SK-N-MC (cell line): ENCODE data around the gene TRIM71.
"Not testable (repeated sequence)": the region's sequence is repeated elsewhere in the genome, so short reads cannot be mapped to it uniquely, and the experiment has no call there.

Experiments
- DNase-seq: peaks from one replicate; pipeline ENCODE4 v3.0.0-alpha.2; 2011; ENCODE audit warnings: low read depth, low spot score
- H3K27ac ChIP-seq: fragments of 200-600 bp; sonication (generic); 2 replicates; pipeline ENCODE4 v1.5.1; 2016; ENCODE audit warnings: mixed run types
- H3K36me3 ChIP-seq: fragments of 200-600 bp; sonication (generic); 2 replicates; pipeline ENCODE4 v1.6.1; 2017; ENCODE audit warnings: antibody characterized with exemption, low read length, mixed read lengths; ENCODE audit not compliant: insufficient read depth
- H3K4me3 ChIP-seq: fragments of 200-600 bp; sonication (generic); 2 replicates; pipeline ENCODE4 v1.5.1; 2016
- H3K9ac ChIP-seq: fragments of 200-600 bp; sonication (generic); 2 replicates; pipeline ENCODE4 v1.8.0; 2017; ENCODE audit warnings: mixed run types, mixed read lengths; ENCODE audit not compliant: insufficient read length
- H3K9me3 ChIP-seq: fragments of 200-600 bp; sonication (generic); 2 replicates; pipeline ENCODE4 v1.6.1; 2017; ENCODE audit warnings: low read depth, mild to moderate bottlenecking, antibody characterized with exemption, low read length, moderate library complexity, mixed read lengths
- EZH2 ChIP-seq: fragments of 200-600 bp; sonication (generic); IDR thresholded peaks from one replicate; pipeline ENCODE4 v1.6.1; 2017; ENCODE audit warnings: antibody characterized with exemption
- FOXP2 ChIP-seq: optimal IDR thresholded peaks from 2 replicates; pipeline ENCODE3; 2011; ENCODE audit warnings: mild to moderate bottlenecking, moderate library complexity; ENCODE audit not compliant: insufficient read depth; ENCODE audit errors: extremely low read length, control extremely low read depth
- POLR2AphosphoS5 ChIP-seq: IDR thresholded peaks from 2 replicates; pipeline ENCODE4 v1.6.1; 2012; ENCODE audit warnings: mild to moderate bottlenecking, low read depth, low read length, borderline replicate concordance

The TRIM71 gene

GRCh38 chr3:32842987-32843386 lies 25.2 kb downstream of the TRIM71 start:
- Histone ChIP-seq H3K9ac (no peak overlapping the region), H3K27ac (peak overlapping the region; percentile 94), H3K9me3 (no peaks in the 10 kb centered on the region), H3K36me3 (no peaks in the 10 kb centered on the region), H3K4me3 (peak overlapping the region; percentile 66)
- no peak for DNase-seq
- TF ChIP-seq FOXP2 (no peak), EZH2 (no peak), POLR2AphosphoS5 (no peak)

- peak; percentile 56 for DNase-seq
- peak overlapping the region; percentile 94 for H3K27ac ChIP-seq
- H3K4me3 ChIP-seq: peak overlapping the region; percentile 66
Measured at GRCh38 chr3:32843510-32844321, 25.9 kb downstream of the TRIM71 start.

GRCh38 chr3:32844322-32844654 lies 26.5 kb downstream of the TRIM71 start:
- Histone ChIP-seq H3K4me3 (peak overlapping the region; percentile 66), H3K27ac (peak overlapping the region; percentile 94), H3K36me3 (no peaks in the 10 kb centered on the region), H3K9ac (no peak overlapping the region), H3K9me3 (no peaks in the 10 kb centered on the region)
- DNase-seq: no peak
- no peak for TF ChIP-seq FOXP2
- 0 out of 2 replicates have a peak, but pooled peaks have one; percentile 29 for TF ChIP-seq POLR2AphosphoS5

More at GRCh38 chr3:32843510-32844321, 25.9 kb downstream of the TRIM71 start:
- H3K9ac ChIP-seq: peak overlapping the region; percentile 37
- H3K36me3 ChIP-seq: no peaks in the 10 kb centered on the region
- no peaks in the 10 kb centered on the region for H3K9me3 ChIP-seq
- TF ChIP-seq EZH2: no peak
- no peak for TF ChIP-seq FOXP2
- no peak; the same call in 1 of the 2 replicates for TF ChIP-seq POLR2AphosphoS5

- Histone ChIP-seq H3K9ac (no peak overlapping the region), H3K4me3 (no peak overlapping the region; the same call in 1 of the 2 replicates), H3K27ac (peak overlapping the region; percentile 94; the same call in 1 of the 2 replicates), H3K36me3 (no peaks in the 10 kb centered on the region), H3K9me3 (no peaks in the 10 kb centered on the region)
- TF ChIP-seq POLR2AphosphoS5: no peak
- no peak for DNase-seq
Measured at GRCh38 chr3:32844914-32845313, 27.1 kb downstream of the TRIM71 start.

GRCh38 chr3:32845546-32845945 lies 27.7 kb downstream of the TRIM71 start:
- not testable (repeated sequence) for H3K9ac ChIP-seq, H3K27ac ChIP-seq, H3K4me3 ChIP-seq, DNase-seq, H3K9me3 ChIP-seq, H3K36me3 ChIP-seq

GRCh38 chr3:32847045-32847444 lies 29.2 kb downstream of the TRIM71 start:
- H3K27ac ChIP-seq, H3K36me3 ChIP-seq, H3K9me3 ChIP-seq, DNase-seq, H3K9ac ChIP-seq, H3K4me3 ChIP-seq: not testable (repeated sequence)

- peak overlapping the region; percentile 46; the same call in 1 of the 2 replicates for H3K27ac ChIP-seq
- no peak overlapping the region for H3K9ac ChIP-seq
- no peak for DNase-seq
- no peak overlapping the region for H3K4me3 ChIP-seq
- TF ChIP-seq FOXP2: no peak
- TF ChIP-seq POLR2AphosphoS5: no peak
- TF ChIP-seq EZH2: no peak
- H3K36me3 ChIP-seq: no peaks in the 10 kb centered on the region
- H3K9me3 ChIP-seq: no peaks in the 10 kb centered on the region
Measured at GRCh38 chr3:32847528-32847927, 29.7 kb downstream of the TRIM71 start.

- Histone ChIP-seq H3K36me3 (no peaks in the 10 kb centered on the region), H3K9me3 (no peaks in the 10 kb centered on the region), H3K27ac (peak overlapping the region; percentile 46; the same call in 1 of the 2 replicates), H3K4me3 (no peak overlapping the region), H3K9ac (no peak overlapping the region)
- no peak for TF ChIP-seq EZH2
- TF ChIP-seq FOXP2: no peak
- no peak for TF ChIP-seq POLR2AphosphoS5
- no peak for DNase-seq
Measured at GRCh38 chr3:32848215-32848614, 30.4 kb downstream of the TRIM71 start.

GRCh38 chr3:32849046-32849445 lies 31.2 kb downstream of the TRIM71 start:
- no peak for TF ChIP-seq POLR2AphosphoS5
- no peak for TF ChIP-seq EZH2
- no peak for TF ChIP-seq FOXP2

More at GRCh38 chr3:32849046-32849445, 31.2 kb downstream of the TRIM71 start:
- H3K4me3 ChIP-seq: no peak overlapping the region
- no peak overlapping the region for H3K9ac ChIP-seq
- H3K9me3 ChIP-seq: no peaks in the 10 kb centered on the region
- no peak overlapping the region for H3K27ac ChIP-seq
- no peak for DNase-seq
- H3K36me3 ChIP-seq: no peaks in the 10 kb centered on the region
